AG10803 (cell line): ENCODE data around the gene SCCPDH.
"Not testable (repeated sequence)": the region's sequence is repeated elsewhere in the genome, so short reads cannot be mapped to it uniquely, and the experiment has no call there.

ENCODE experiments used
- DNase-seq: peaks from one replicate; pipeline ENCODE4 v3.0.0; 2010; ENCODE audit warnings: low read depth
- H3K4me3 ChIP-seq: 2 replicates; pipeline ENCODE4 v1.5.1; 2011; ENCODE audit warnings: mild to moderate bottlenecking, low read length, control low read depth
- CTCF ChIP-seq: conservative IDR thresholded peaks from 2 replicates; pipeline ENCODE4 v1.5.1; 2011; ENCODE audit warnings: mild to moderate bottlenecking, low read length, control low read depth, inconsistent platforms

The SCCPDH gene

GRCh38 chr1:246681900-246682895 lies 42.0 kb upstream of the SCCPDH start:
- TF ChIP-seq CTCF: no peak
- H3K4me3 ChIP-seq: no peak overlapping the region
- DNase-seq: no peak

GRCh38 chr1:246683521-246683920 lies 40.7 kb upstream of the SCCPDH start:
- no peak overlapping the region for H3K4me3 ChIP-seq
- no peak for DNase-seq
- TF ChIP-seq CTCF: no peak

GRCh38 chr1:246687002-246687401 lies 37.2 kb upstream of the SCCPDH start:
- TF ChIP-seq CTCF: no peak
- H3K4me3 ChIP-seq: no peak overlapping the region
- DNase-seq: no peak

- peak overlapping the region; percentile 50 for H3K4me3 ChIP-seq
- peak; percentile 91 for TF ChIP-seq CTCF
These were observed 34.7 kb upstream of the SCCPDH start for GRCh38 chr1:246689409-246690008.

GRCh38 chr1:246690100-246690499 lies 34.1 kb upstream of the SCCPDH start:
- TF ChIP-seq CTCF: no peak
- no peak overlapping the region for H3K4me3 ChIP-seq
- DNase-seq: no peak

More at GRCh38 chr1:246689409-246690008, 34.7 kb upstream of the SCCPDH start:
- peak; percentile 72 for DNase-seq

GRCh38 chr1:246691622-246692495 lies 32.4 kb upstream of the SCCPDH start:
- no peak for TF ChIP-seq CTCF
- DNase-seq: peak; percentile 32
- no peak overlapping the region for H3K4me3 ChIP-seq

- not testable (repeated sequence) for H3K4me3 ChIP-seq, DNase-seq
These were observed 29.9 kb upstream of the SCCPDH start for GRCh38 chr1:246694213-246694895.
